HG03108 (cell line): ENCODE data around the gene SURF2.

Experiments used
- ATAC-seq: cut with Tn5 transposase; IDR thresholded peaks from one replicate; pipeline ENCODE4 v1.9.1; 2021; ENCODE audit warnings: moderate library complexity; ENCODE audit not compliant: unreplicated experiment

Gene SURF2

DNA sequence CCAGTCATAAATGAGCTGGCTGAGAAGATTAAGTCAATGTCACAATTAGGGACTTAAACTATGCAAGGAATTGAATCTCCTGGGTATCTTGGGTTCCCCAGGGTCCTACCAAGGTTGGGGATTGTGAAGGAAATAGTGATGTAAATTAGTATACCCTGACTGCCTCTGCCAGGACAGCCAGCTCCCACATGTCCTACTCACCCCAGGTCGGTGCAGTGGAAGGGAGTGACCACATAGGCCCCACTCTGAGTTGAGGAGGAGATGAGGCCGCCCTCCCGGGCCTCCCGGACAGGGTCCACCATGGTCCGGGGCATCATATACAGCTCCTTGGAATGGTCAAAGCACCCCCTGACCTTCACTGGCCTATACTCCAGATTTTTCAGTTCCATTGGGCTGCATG lies 2.8 kb upstream of the SURF2 start:
- ATAC-seq, result no peak

DNA sequence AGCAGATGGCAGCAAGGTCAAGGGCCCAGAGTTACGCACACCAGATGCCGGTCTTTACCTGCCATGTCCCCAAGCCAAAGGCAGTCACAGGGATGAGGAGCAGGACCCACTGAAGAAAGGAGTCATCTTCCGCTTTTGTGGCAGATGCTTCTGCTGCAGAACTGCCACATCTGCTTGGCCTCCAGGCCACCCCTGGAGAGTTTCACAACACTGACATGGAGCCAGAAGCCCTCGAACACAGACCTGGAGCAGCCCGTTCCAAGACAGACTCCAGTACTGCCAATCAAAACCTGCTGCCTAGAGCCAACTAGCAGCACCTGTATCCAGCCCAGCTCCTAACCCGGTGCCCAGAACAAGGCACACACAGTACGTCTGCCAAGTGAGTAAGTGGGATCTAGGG lies 1.6 kb upstream of the SURF2 start:
- ATAC-seq, result no peak

DNA sequence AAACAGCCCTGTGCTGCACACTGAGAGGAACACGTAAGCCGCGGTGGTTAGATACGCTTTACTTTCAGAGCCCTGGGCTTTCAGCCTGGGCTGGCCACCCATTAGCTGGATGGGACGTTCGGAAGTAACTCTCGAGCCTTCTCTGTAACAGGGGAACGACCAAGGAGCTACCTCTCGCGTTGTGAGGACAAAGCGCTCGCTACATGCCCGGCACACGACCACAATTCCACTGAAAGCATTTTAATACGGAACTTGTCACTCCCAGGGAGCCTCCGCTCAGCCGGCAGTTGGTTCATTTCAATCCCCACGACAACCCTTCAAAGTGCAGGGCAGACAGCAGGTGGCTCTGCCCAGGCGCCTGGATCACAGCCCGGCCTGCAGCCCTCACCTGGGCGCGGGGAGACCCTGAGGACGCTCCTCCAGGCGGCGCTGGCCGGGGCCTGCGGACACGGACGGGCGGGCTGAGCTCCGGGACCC lies 431 bp upstream of the SURF2 start:
- ATAC-seq, result no peak

DNA sequence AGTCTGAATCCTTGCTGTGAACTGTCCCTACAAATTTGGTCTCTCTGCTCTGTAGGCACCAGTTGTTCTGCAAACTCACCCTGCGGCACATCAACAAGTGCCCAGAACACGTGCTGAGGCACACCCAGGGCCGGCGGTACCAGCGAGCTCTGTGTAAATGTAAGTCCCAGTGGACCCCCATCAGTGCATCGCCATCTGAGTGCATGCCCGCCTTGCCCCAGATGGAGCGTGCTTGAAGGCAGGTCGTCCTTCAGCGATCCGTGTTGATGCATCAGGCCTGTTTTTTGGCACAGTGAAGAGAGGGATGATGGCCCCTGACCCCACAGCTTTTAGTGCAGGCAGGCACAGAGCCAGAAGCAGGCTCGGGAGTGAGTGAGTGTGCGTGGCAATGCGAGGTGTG lies 1.3 kb downstream of the SURF2 start:
- ATAC-seq, result no peak

DNA sequence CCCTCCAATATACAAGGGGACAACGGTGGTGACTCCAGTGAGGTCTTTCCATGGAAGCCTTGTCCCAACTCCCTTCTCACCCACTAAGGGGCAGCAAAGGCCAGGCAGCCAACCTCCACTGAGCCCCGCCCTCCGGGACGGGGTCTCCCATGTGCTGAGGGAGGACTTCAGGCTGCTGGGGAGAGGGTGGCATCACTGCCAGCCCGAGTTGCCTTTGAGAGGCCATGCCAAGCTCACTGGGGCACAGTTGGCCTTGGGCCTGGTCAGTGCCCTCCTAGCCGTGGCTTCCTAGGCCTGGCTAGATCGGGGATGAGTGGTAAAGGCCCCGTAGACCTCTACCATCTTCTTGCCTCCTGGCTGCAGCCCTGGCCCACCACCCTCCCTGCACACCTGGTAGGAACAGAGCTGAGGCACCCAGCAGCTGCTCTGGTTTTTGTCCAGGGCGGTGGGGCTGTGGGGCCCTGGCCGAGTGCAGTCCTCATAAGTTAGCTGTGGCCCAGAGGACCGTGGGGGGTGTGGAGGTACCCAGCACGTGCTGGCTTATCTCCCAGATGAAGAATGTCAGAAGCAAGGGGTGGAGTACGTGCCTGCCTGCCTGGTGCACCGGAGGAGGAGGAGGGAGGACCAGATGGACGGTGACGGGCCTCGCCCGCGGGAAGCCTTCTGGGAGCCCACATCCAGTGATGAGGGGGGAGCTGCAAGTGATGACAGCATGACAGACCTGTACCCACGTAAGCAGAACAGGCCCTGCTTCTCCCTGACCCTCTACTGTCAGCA lies 3.2 kb downstream of the SURF2 start:
- ATAC-seq, result no peak

DNA sequence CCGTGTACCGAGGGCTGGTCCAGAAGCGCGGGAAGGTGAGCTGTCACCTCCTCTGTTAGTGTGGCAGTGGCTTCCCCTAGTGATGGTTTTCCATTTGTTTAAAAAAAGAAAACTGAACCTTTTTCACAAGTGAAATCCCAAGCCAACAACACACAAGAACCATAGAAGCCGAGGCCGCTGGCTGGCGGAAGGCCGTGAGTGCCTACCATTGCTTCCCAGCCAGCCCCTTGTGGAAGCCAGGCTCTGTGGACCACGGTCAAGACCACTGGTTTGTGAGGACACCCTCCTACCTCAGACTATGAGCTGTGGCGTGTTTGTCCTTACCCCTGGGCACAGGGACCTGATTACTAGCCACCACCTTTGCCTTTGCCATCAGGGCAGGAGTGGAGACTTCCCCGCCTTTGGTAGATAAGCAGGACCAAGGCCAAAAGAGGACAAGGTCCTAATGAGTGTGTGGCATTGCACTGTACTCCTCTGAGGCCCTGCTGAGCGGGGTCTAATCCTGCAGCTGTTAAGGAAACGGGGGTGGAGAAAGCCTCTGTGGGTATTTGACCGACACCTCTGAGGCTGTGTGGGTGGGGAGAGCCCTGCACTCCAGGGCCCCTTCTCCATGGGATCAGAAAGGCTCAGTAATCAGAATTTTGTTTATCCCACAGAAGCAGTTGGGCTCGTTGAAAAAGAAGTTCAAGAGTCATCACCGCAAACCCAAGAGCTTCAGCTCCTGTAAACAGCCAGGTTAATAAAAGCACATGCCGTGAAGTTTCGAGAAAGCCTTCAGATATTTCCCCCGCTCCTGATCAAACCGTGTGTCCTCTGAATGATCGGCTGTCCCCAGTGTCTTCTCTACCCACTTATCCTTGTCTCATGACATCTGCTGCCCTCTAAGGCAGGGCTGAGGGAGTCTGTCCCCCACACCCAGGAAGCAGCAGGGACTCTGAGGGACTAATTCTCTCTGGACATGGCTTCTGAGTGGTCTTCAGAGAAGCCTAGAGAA lies 4.3 kb downstream of the SURF2 start:
- no peak for ATAC-seq

DNA sequence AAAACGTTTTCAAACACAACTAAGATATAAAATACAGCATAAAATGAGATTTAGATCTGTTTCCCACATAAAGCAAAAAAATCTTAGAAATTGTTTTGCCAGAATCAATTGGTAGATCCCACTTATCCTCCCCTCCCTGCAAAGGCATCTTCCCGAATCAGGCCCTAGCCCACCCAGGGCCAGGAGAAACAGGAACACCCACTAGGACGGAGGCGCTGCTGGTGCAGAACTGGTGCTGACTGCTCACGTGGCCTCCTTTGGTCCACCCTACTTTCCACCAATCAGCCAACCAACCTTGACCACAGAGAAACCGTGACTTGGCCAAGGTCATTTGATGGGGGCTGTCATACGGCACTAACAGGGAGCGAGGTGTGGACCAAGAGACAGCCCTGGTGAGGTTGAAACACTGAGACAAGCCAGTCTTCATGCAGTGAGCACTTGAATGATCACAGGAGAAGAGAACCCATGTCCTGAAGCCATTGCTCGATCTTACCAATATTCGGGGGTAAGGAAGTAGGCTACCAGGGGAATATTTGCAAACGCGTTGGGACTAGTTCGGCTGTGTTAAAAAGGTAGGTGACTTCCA lies 5.2 kb downstream of the SURF2 start:
- no peak for ATAC-seq

DNA sequence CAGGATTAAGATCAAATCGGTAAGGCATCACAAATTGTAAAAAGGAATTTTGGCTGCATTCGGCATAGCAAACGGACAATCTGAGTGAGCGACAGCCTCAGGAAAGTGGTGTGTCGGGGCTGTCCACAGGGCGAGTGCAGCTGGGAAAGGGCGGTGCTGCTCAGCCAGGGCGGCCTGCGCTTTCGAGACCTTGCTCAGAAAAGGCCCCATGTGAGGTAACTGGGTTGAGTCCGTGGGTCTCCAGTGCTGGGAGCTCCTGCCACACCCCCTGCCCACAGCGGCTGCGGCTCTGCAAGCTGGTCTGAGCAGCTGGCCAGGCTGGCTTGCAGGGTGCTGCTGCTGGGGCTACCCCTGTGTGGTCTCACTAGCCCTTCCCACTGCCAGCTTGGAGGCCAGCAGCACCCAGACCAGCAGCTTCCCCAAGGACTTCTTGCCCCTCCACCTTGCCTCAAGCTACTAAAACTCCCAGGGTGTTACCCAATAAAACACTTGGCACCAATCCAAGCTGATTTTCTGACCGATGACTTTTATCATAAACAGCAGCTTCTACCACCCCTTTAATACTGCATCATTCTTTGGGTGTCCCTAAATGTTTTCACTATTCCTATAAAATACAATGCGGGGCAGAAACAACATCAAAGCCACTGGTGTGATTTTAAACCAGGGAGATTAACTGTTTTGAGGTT lies 6.2 kb downstream of the SURF2 start:
- no peak for ATAC-seq

DNA sequence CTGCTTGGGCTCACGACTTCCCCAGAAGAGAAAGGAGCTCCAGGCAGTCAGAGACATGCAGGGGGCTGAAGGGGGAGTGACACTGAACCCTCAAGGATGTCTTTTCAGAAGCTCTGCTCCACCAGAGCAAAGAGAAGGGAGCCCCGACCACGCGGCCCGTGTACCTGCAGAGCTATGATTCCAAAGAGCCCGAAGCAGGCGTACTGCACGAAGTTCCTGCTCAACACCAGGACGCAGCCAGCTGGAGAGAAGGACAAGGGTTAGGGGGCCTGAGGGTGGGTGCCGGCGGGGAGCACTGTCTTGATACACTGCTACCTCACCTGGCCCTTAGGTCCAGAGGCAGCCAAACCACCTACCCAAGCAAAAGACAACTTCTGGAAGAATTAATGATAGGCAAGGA lies 10.1 kb downstream of the SURF2 start:
- ATAC-seq, result no peak

DNA sequence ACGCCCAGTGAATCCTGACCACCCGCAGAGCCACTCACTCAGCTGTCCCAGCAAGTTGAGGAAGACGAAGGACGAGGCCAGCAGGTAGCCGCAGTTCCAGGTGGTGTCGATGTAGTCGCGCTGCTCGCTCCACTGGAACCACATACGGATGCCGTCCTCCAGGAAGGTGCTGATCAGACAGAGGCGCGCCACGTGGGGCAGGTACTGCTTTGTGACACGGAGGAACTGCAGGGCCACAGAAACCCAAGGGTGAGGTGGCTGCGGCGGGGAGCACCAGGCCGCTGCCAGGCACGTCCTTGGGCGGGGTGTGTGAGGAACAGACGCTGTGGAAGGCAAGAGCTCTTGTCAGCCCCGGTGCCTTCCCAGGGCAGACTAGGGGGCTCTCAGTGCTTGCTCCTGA lies 10.9 kb downstream of the SURF2 start:
- ATAC-seq, result no peak

DNA sequence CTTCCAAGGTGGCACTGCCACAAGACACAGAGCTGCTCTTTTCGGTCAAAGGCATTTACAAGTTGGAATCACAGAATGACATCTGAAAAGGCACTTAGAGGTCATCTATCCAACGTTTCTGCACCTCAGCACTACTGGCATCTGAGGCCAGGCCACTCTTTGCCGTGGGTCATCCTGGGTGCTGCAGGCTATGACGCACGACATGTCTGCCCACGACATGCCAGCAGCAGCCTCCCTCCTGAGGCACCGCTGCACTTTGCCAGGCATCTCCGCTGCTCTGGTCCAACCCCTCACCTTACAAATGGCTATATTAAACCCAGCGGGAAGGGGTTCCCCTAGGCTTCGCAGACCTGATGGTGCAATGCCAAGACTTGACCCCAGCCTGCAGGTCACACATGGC lies 11.4 kb downstream of the SURF2 start:
- ATAC-seq, result no peak

DNA sequence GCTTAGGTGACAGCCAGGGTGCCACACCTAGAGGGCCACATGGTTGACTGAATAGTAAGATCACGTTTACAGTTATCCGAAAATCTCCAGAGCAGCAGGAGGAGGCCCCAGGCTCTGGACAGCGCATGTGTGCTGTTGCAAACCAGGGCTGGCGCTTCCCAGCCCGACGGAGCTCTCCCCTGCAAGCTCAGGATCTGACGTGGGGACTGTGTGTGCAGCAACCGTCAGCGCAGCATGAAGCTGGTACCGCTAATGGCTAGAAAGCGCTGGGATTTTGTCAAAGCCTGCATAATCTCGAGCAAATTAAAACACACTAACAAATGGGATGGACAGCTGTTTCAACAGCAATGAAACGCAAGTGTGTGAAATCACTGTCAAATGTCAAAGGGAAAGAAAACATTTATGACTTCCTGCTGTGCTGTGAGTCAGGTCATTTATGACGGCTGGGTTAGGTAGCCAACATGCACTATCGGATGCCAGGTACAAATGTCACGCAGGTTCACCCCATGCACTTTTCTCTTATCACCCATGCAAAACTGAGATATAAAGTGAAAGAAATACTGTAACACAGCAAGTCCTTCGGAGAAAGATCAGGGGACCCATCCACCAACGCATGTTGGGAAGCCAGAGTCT lies 12.0 kb downstream of the SURF2 start:
- ATAC-seq, result no peak

DNA sequence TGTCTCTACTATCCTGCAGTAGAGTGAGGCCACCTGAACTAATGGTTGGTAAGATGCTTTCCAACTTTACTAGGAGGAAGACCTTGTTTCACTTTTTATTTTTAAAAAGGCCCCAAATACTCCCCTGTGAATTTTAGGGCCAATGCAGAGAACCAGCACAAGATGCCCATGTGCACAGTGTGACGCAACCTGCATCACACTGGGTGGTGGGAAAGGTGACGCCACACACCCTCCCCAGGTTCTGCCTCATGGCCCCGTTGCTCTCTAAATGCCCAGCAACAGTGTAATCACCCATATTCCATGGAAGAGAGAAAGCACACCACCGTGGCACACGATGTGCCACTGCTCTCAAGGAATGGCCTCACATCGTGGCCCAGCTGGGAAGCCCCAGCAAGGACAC lies 13.1 kb downstream of the SURF2 start:
- ATAC-seq, result no peak

DNA sequence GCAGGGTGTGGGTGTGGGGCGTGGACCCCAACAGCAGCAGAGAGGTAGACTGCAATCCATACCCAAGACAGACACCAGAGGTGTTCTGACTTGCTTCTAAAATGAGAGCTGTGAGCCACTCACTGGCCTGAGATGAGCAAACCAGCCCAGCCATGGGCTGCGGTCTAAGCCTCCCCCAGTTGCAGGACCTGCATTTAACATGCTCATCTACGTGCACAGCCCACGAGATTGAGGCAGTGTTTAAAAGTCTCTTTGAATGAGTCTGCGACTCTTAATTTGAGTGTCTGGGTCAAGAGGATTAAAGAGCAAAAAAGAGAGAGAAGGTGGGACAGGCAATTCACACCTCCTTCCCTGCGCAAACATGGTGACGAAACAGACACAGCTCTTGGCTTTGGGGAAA lies 13.6 kb downstream of the SURF2 start:
- ATAC-seq, result no peak

DNA sequence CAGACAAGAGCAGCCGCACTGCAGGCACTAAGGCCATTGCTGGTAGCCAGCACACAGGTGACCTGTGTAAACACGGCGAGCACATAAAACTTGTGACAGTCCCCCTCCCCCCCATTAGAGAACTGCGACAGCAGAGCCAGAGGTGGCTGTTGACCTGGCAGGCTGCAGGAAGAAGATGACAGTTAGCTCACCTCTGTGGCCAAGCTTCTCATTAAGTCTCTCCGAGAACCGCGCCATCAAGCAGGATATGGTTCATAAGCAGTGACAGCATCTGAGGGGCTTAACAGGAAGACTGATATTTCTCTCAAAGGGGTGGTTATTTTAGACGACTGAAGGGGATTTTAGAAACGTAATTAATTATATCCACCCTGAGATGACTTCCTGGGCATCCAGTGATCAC lies 14.3 kb downstream of the SURF2 start:
- ATAC-seq, result no peak

DNA sequence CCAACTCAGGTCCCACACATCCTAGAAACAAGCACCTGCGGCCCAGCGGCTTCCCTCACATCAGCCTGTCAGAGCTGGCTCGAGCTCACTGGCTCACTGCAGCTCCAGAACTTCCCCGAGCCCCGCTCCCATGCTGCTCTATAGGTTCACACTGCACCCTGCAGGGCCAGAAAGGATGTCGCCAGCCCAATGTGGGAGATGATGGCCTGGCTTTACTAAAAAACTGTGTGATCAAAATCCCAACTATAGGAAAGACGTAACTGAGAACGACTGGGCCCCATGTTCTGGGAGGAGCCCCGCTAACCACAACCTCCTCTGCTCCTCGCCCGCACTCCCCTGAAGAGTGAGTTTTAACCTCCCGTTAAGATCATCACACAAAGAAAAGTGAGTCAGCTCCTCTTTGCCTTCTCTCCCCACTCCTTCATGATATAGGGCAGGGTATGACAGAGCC lies 14.9 kb downstream of the SURF2 start:
- ATAC-seq, result no peak

DNA sequence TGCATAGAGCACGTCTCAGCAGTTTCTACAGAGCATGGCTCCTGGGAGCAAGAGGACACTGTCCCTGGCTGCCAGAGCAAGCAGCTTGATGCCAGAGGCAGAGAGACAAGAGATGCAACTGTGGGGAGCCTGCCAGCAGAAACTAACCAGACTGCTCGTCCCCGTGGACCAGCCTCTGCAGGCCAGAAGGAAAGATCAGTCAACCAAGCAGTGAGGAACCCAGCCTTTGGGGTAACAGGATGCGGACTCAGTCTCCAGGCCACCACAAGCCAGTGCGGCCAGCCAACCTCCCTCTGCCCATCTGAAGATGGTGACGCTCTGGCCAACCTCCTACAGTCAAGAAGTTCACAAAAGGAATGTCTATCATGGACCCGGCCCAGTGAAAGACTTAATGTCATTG lies 15.8 kb downstream of the SURF2 start:
- ATAC-seq, result no peak

DNA sequence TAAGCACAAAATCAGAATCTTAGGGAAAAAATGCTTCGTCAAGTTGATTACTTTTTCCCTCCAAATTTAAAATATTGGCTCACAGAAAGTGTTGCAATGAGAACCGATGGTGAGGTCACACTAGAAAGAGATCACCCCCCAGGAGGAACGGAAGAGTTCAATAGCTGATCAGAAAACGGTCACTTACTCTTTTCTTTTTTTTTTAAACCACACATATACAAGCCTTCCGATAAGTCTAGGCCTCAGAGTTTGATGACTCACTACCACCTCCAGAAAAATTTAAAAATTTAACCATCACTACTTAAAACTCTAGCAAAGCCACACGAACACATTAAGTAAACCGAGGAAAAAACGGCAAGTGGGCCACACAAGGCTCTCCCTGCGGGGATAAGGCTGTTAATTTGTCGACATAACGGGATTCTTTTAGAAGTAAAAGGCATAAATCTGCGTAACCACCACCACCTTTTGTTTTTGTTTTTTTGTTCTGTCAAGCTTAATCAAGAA lies 18.3 kb downstream of the SURF2 start:
- no peak for ATAC-seq

DNA sequence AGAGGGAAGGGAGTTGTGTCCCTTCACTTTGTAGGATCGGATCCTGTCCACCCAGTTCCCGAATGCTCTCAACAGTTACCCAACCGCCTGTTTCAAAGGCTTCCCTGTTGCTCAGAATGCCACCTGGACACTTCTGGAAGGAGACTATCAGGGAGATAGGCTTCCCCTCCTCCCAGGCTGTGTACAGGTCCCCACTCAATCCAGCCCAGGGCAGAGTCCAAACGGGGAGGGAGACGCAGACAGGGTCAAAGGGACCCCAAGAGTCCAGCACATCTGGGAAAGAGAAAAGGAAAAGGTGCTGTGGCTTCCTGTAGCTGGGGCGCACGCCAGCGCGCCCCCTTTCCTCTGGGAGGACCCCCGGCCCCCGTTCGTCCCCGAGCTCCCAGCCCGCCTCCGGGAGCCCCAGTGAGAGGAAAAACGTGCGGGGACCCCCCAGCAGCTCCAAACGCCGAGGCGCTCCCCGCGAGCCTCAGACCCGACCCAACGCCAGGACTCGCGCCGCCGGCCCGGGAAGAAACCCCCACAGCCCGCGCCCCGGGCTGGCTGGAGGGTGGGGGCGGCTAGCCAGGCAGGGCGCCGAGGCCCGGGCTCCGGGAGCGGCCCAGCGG lies 18.9 kb downstream of the SURF2 start:
- ATAC-seq, result no peak
